ES-I3 (cell line): ENCODE measurements around the gene ANP32D.
"Not testable (repeated sequence)": the region's sequence is repeated elsewhere in the genome, so short reads cannot be mapped to it uniquely, and the experiment has no call there.

Experiments used
- H3K36me3 ChIP-seq: 2 replicates; pipeline ENCODE4 v1.6.1; 2013; ENCODE audit warnings: mild to moderate bottlenecking, low read length, control low read depth, moderate library complexity; ENCODE audit not compliant: insufficient read depth
- H3K4me1 ChIP-seq: 2 replicates; pipeline ENCODE4 v1.6.1; 2013; ENCODE audit warnings: mild to moderate bottlenecking, control low read depth, low read length; ENCODE audit not compliant: insufficient read depth
- H3K9ac ChIP-seq: 2 replicates; pipeline ENCODE4 v1.6.1; 2013; ENCODE audit warnings: low read depth, mild to moderate bottlenecking, low read length, moderate library complexity
- H3K9me3 ChIP-seq: 2 replicates; pipeline ENCODE4 v1.6.1; 2013; ENCODE audit warnings: mild to moderate bottlenecking, low read length, moderate library complexity; ENCODE audit not compliant: control insufficient read depth, insufficient read depth

ANP32D gene

GRCh38 chr12:48472259-48472658 is at the start of gene ANP32D:
Gene ANP32D, plus strand, starts transcription at chr12:48472559. Its CDS starts 106 bp downstream, at chr12:48472665.
- H3K4me1 ChIP-seq, result no peaks in the 10 kb centered on the region
- H3K36me3 ChIP-seq, result no peaks in the 10 kb centered on the region
- H3K9me3 ChIP-seq, result peaks cover 13% of the 10 kb centered on the region
- no peak within 1 kb of the TSS for H3K9ac ChIP-seq

GRCh38 chr12:48423171-48423570 is 49.2 kb upstream of the ANP32D start:
- H3K4me1 ChIP-seq, result 0 out of 2 replicates have a peak, but pooled peaks cover 3% of the 10 kb centered on the region
- H3K9ac ChIP-seq, result no peak overlapping the region

GRCh38 chr12:48424644-48425043 is 47.7 kb upstream of the ANP32D start:
- H3K9ac ChIP-seq, result no peak overlapping the region
- 0 out of 2 replicates have a peak, but pooled peaks cover 2% of the 10 kb centered on the region for H3K4me1 ChIP-seq
- no peaks in the 10 kb centered on the region for H3K9me3 ChIP-seq
- no peaks in the 10 kb centered on the region for H3K36me3 ChIP-seq

More at GRCh38 chr12:48423171-48423570, 49.2 kb upstream of the ANP32D start:
- no peaks in the 10 kb centered on the region for H3K36me3 ChIP-seq
- no peaks in the 10 kb centered on the region for H3K9me3 ChIP-seq

- H3K9ac ChIP-seq, H3K4me1 ChIP-seq, H3K36me3 ChIP-seq, H3K9me3 ChIP-seq: not testable (repeated sequence)
Observed at GRCh38 chr12:48434016-48434415, 38.3 kb upstream of the ANP32D start.

- Histone ChIP-seq H3K9ac (no peak overlapping the region), H3K9me3 (no peaks in the 10 kb centered on the region), H3K4me1 (no peaks in the 10 kb centered on the region), H3K36me3 (no peaks in the 10 kb centered on the region)
Observed at GRCh38 chr12:48441069-48441468, 31.3 kb upstream of the ANP32D start.

GRCh38 chr12:48442179-48442847 is 30.0 kb upstream of the ANP32D start:
- no peaks in the 10 kb centered on the region for H3K36me3 ChIP-seq
- H3K9ac ChIP-seq, result no peak overlapping the region
- H3K9me3 ChIP-seq, result no peaks in the 10 kb centered on the region
- no peaks in the 10 kb centered on the region for H3K4me1 ChIP-seq

- no peaks in the 10 kb centered on the region for H3K4me1 ChIP-seq
- H3K9me3 ChIP-seq, result peaks cover 3% of the 10 kb centered on the region; the same call in 1 of the 2 replicates
- H3K36me3 ChIP-seq, result no peaks in the 10 kb centered on the region
- H3K9ac ChIP-seq, result no peak overlapping the region
Observed at GRCh38 chr12:48445538-48445937, 26.8 kb upstream of the ANP32D start.

GRCh38 chr12:48446161-48446776 is 26.1 kb upstream of the ANP32D start:
- peaks cover 3% of the 10 kb centered on the region; the same call in 1 of the 2 replicates for H3K9me3 ChIP-seq
- H3K4me1 ChIP-seq, result no peaks in the 10 kb centered on the region
- H3K9ac ChIP-seq, result no peak overlapping the region
- H3K36me3 ChIP-seq, result no peaks in the 10 kb centered on the region

GRCh38 chr12:48447755-48448154 is 24.6 kb upstream of the ANP32D start:
- Histone ChIP-seq H3K36me3 (no peaks in the 10 kb centered on the region), H3K9ac (no peak overlapping the region), H3K9me3 (peaks cover 3% of the 10 kb centered on the region; the same call in 1 of the 2 replicates), H3K4me1 (no peaks in the 10 kb centered on the region)

- Histone ChIP-seq H3K9me3 (peaks cover 3% of the 10 kb centered on the region; the same call in 1 of the 2 replicates), H3K4me1 (no peaks in the 10 kb centered on the region), H3K9ac (no peak overlapping the region), H3K36me3 (no peaks in the 10 kb centered on the region)
Observed at GRCh38 chr12:48451372-48451771, 21.0 kb upstream of the ANP32D start.

- H3K36me3 ChIP-seq, H3K9ac ChIP-seq, H3K9me3 ChIP-seq, H3K4me1 ChIP-seq: not testable (repeated sequence)
Observed at GRCh38 chr12:48452961-48453360, 19.4 kb upstream of the ANP32D start.

GRCh38 chr12:48454667-48455066 is 17.7 kb upstream of the ANP32D start:
- H3K9ac ChIP-seq, result no peak overlapping the region
- no peaks in the 10 kb centered on the region for H3K9me3 ChIP-seq
- no peaks in the 10 kb centered on the region for H3K4me1 ChIP-seq
- no peaks in the 10 kb centered on the region for H3K36me3 ChIP-seq

- H3K36me3 ChIP-seq, result no peaks in the 10 kb centered on the region
Observed at GRCh38 chr12:48455116-48455515, 17.2 kb upstream of the ANP32D start.

GRCh38 chr12:48459259-48459658 is 13.1 kb upstream of the ANP32D start:
- no peak overlapping the region for H3K9ac ChIP-seq
- H3K36me3 ChIP-seq, result no peaks in the 10 kb centered on the region

More at GRCh38 chr12:48455116-48455515, 17.2 kb upstream of the ANP32D start:
- no peak overlapping the region for H3K9ac ChIP-seq
- no peaks in the 10 kb centered on the region for H3K9me3 ChIP-seq
- H3K4me1 ChIP-seq, result no peaks in the 10 kb centered on the region

GRCh38 chr12:48469027-48469426 is 3.3 kb upstream of the ANP32D start:
- not testable (repeated sequence) for H3K4me1 ChIP-seq, H3K36me3 ChIP-seq, H3K9ac ChIP-seq
- peaks cover 13% of the 10 kb centered on the region for H3K9me3 ChIP-seq

More at GRCh38 chr12:48459259-48459658, 13.1 kb upstream of the ANP32D start:
- H3K4me1 ChIP-seq, result no peaks in the 10 kb centered on the region
- no peaks in the 10 kb centered on the region for H3K9me3 ChIP-seq
